Osteocyte (in vitro differentiated cells): ENCODE measurements around the gene CDC14A. TPM values are rescaled to one million over a fixed set of nuclear protein-coding genes. Genes with fewer than 3 reads are reported as not detected.
A peak's percentile ranks its signal among the peaks of the same experiment; 100 is the strongest.

Experiments used
- DNase-seq: peaks from one replicate; pipeline ENCODE4 v3.0.0; 2021; ENCODE audit warnings: mixed read lengths; ENCODE audit not compliant: unreplicated experiment; ENCODE audit errors: extremely low spot score
- H3K27ac Mint-ChIP-seq: one replicate; pipeline ENCODE4 v1.8.0; 2021; ENCODE audit warnings: mild to moderate bottlenecking, mixed read lengths; ENCODE audit not compliant: unreplicated experiment
- H3K27me3 Mint-ChIP-seq: one replicate; pipeline ENCODE4 v1.8.0; 2021; ENCODE audit warnings: mixed read lengths; ENCODE audit not compliant: unreplicated experiment
- H3K36me3 Mint-ChIP-seq: one replicate; pipeline ENCODE4 v1.8.0; 2021; ENCODE audit warnings: mixed read lengths; ENCODE audit not compliant: unreplicated experiment
- H3K4me1 Mint-ChIP-seq: one replicate; pipeline ENCODE4 v1.8.0; 2021; ENCODE audit warnings: mixed read lengths; ENCODE audit not compliant: unreplicated experiment
- H3K4me3 Mint-ChIP-seq: one replicate; pipeline ENCODE4 v1.8.0; 2021; ENCODE audit warnings: mild to moderate bottlenecking, moderate library complexity, mixed read lengths; ENCODE audit not compliant: unreplicated experiment
- H3K9me3 Mint-ChIP-seq: one replicate; pipeline ENCODE4 v1.8.0; 2021; ENCODE audit warnings: mixed read lengths; ENCODE audit not compliant: unreplicated experiment
- total RNA-seq: library from RNA; stranded (reverse); gene quantifications from 2 replicates; pipeline ENCODE4 v1.2.1, GENCODE V29; 2021
- TF ChIP-seq, protein P1 (sequence below): fragments of 200-600 bp; sonication (generic); IDR thresholded peaks from 2 replicates; pipeline ENCODE4 v1.5.0; 2021; ENCODE audit warnings: antibody characterized with exemption, mild to moderate bottlenecking, moderate library complexity

CDC14A gene
- total RNA-seq, 1 donor from 2014 or later, result 2.8 TPM

DNA sequence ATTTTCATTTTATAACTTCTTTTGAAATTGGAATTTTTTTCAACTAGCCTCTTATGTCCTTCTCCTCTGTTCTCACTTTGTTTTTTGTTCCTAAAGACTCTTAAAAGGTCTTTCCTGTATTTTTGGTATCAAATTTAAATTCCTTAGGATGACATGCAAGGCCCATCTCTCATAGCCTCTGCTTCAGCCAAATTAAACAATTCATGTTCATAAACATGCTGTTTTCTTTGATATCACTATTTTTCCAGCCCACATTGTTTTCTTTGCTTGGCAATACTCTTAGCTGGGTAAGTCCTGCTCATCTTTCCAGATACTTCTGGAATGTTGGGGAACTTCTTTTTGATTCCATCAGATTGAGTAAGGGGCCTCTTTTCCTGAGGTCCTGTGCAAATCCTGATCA lies 129.9 kb downstream of the CDC14A start:
- H3K4me1 Mint-ChIP-seq, result peaks cover 23% of the 10 kb centered on the region
- no peak for DNase-seq
- H3K36me3 Mint-ChIP-seq, result no peaks in the 10 kb centered on the region
- peak overlapping the region; percentile 62 for H3K27ac Mint-ChIP-seq
- TF ChIP-seq, protein P1, sequence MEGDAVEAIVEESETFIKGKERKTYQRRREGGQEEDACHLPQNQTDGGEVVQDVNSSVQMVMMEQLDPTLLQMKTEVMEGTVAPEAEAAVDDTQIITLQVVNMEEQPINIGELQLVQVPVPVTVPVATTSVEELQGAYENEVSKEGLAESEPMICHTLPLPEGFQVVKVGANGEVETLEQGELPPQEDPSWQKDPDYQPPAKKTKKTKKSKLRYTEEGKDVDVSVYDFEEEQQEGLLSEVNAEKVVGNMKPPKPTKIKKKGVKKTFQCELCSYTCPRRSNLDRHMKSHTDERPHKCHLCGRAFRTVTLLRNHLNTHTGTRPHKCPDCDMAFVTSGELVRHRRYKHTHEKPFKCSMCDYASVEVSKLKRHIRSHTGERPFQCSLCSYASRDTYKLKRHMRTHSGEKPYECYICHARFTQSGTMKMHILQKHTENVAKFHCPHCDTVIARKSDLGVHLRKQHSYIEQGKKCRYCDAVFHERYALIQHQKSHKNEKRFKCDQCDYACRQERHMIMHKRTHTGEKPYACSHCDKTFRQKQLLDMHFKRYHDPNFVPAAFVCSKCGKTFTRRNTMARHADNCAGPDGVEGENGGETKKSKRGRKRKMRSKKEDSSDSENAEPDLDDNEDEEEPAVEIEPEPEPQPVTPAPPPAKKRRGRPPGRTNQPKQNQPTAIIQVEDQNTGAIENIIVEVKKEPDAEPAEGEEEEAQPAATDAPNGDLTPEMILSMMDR, result no peak
- no peaks in the 10 kb centered on the region for H3K9me3 Mint-ChIP-seq
- H3K27me3 Mint-ChIP-seq, result no peaks in the 10 kb centered on the region
- no peak overlapping the region for H3K4me3 Mint-ChIP-seq

DNA sequence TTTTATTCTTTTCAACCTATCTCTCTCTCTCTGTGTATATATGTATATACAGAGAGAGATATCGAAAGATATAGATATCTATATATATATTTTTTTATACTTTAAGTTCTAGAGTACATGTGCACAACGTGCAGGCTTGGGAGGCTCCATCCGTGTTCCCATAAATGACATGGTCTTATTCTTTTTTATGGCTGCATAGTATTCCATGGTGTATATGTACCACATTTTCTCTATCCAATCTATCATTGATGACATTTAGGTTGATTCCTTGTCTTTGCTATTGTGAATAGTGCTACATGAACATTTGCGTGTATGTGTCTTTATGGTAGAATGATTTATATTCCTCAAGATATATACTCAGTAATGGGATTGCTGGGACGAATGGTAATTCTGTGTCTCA lies 130.4 kb downstream of the CDC14A start:
- TF ChIP-seq, protein P1, result no peak
- H3K27ac Mint-ChIP-seq, result no peak overlapping the region
- no peak for DNase-seq
- no peaks in the 10 kb centered on the region for H3K27me3 Mint-ChIP-seq
- H3K4me3 Mint-ChIP-seq, result no peak overlapping the region
- no peaks in the 10 kb centered on the region for H3K9me3 Mint-ChIP-seq
- peaks cover 23% of the 10 kb centered on the region for H3K4me1 Mint-ChIP-seq
- no peaks in the 10 kb centered on the region for H3K36me3 Mint-ChIP-seq

DNA sequence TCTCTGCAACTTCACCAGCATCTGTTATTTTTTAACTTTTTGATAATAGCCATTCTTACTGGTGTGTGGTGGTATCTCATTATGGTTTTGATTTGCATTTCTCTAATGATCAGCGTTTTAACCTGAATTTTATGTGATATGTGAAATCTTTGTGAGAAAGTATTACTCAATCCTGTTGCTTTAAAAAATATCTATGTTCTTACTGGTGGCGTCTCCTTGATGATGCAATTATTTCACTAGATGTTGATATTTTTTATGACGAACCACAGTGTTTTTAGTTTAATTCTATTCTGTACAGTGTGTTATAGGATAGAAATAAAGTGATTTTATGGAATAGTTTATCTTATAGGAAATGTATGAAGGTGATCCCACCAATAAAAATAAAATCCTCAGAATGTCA lies 130.9 kb downstream of the CDC14A start:
- Mint-ChIP-seq H3K9me3 (no peaks in the 10 kb centered on the region), H3K27me3 (no peaks in the 10 kb centered on the region), H3K4me1 (peaks cover 23% of the 10 kb centered on the region), H3K36me3 (no peaks in the 10 kb centered on the region), H3K27ac (no peak overlapping the region), H3K4me3 (no peak overlapping the region)
- no peak for DNase-seq
- TF ChIP-seq, protein P1, result no peak

DNA sequence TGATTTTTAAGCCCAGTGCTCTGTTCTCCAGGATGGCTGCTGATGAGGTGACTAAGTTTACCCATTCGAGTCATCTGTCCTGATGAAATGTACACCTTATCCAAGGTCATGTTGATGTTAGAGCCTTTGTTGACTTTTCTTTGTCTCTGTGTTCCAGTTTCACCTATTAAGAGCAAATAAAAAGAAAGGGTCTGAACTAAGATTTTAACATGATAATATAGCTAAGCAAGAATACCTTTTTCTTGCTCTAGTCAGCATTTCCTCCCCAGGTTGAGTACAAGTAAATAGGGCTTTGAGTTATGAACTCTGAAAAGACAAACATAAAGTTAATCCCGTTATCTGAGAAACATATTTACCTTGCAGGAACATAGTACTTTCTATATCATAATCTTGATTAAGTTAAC lies 133.6 kb downstream of the CDC14A start:
- TF ChIP-seq, protein P1, result no peak
- no peak overlapping the region for H3K27ac Mint-ChIP-seq
- H3K4me3 Mint-ChIP-seq, result no peak overlapping the region
- H3K9me3 Mint-ChIP-seq, result no peaks in the 10 kb centered on the region
- peaks cover 20% of the 10 kb centered on the region for H3K4me1 Mint-ChIP-seq
- no peaks in the 10 kb centered on the region for H3K27me3 Mint-ChIP-seq
- no peak for DNase-seq
- H3K36me3 Mint-ChIP-seq, result no peaks in the 10 kb centered on the region

DNA sequence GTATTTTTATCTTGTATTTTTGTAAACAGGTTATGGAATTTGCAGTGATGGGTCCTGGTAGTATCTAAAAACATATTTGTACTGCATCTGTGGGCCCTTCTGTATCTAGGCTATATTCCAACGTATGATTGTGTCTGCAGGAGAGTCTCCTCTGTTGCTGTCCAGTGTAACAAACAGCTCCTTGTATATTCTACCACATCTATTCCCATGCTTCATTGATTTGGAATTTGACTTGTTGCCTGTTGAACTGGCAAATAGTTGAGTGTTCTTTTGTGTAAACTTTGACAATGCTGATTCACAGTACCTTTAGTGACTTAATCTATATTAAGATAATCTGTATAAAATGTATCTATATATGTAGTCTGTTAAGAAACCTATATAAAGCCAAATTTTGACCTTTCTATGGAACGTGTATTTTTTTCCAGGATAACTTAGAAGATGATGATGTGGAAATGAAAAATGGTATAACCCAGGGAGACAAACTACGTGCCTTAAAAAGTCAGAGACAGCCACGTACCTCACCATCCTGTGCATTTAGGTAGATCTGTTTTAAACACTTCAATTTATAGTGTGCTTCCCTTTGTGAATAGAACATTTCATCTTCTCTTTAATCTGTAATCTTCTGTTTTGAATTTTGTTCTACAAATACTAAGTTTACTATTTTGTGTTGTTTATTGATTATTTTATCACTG lies 142.2 kb downstream of the CDC14A start:
- no peak overlapping the region for H3K27ac Mint-ChIP-seq
- TF ChIP-seq, protein P1, result no peak
- peaks cover 6% of the 10 kb centered on the region for H3K9me3 Mint-ChIP-seq
- no peaks in the 10 kb centered on the region for H3K27me3 Mint-ChIP-seq
- peaks cover 8% of the 10 kb centered on the region for H3K4me1 Mint-ChIP-seq
- no peak for DNase-seq
- H3K36me3 Mint-ChIP-seq, result peaks cover 8% of the 10 kb centered on the region
- H3K4me3 Mint-ChIP-seq, result no peak overlapping the region
